BLaER1 treated with 17β-estradiol and CSF1 and Interleukin-3, amounts not matched to agents 10 nM and 100 nM (cell line): ENCODE results near the gene AADACL3.
"Not testable (repeated sequence)": the region's sequence is repeated elsewhere in the genome, so short reads cannot be mapped to it uniquely, and the experiment has no call there.

Experiments
- H3K27ac ChIP-seq, 11 experiments: shearing (Covaris generic); formaldehyde crosslinking; 2 replicates each; pipeline ENCODE4 v1.8.1; 2022
- H3K27me3 ChIP-seq, 11 experiments: shearing (Covaris generic); formaldehyde crosslinking; 2 replicates each; pipeline ENCODE4 v1.8.1; 2022
- H3K36me3 ChIP-seq, 11 experiments: shearing (Covaris generic); formaldehyde crosslinking; 2 replicates each; pipeline ENCODE4 v1.8.1; 2022
- H3K4me1 ChIP-seq, 10 experiments: shearing (Covaris generic); formaldehyde crosslinking; 2 replicates each; pipeline ENCODE4 v1.8.1; 2022
- H3K4me2 ChIP-seq, 11 experiments: shearing (Covaris generic); formaldehyde crosslinking; 2 replicates each; pipeline ENCODE4 v1.8.1; 2022
- H3K4me3 ChIP-seq, 10 experiments: shearing (Covaris generic); formaldehyde crosslinking; 2 replicates each; pipeline ENCODE4 v1.8.1; 2022
- H3K9ac ChIP-seq, 11 experiments: shearing (Covaris generic); formaldehyde crosslinking; 2 replicates each; pipeline ENCODE4 v1.8.1; 2022
- H3K9me3 ChIP-seq, 11 experiments: shearing (Covaris generic); formaldehyde crosslinking; replicated peaks in 1 of 11; 2 replicates each; pipeline ENCODE4 v1.8.1; 2022
- H4K20me1 ChIP-seq, 11 experiments: shearing (Covaris generic); formaldehyde crosslinking; 2 replicates each; pipeline ENCODE4 v1.8.1; 2022
- Cebpa-rat ChIP-seq, 11 experiments: shearing (Covaris generic); IDR thresholded peaks; 2 replicates each; pipeline ENCODE4 v1.8.1; 2022

Gene AADACL3

GRCh38 chr1:12712076-12712475 is 3.8 kb upstream of the AADACL3 start:
- H3K4me2 ChIP-seq = no peak overlapping the region
- peaks cover 0 to 4% (median 0%) of the 10 kb centered on the region in 10 experiments; a peak in 1 of 20 replicates for H3K4me1 ChIP-seq
- no peaks in the 10 kb centered on the region for H3K27me3 ChIP-seq
- TF ChIP-seq Cebpa-rat (IDR thresholded peaks at IDR 0.05) = no peak
- H3K4me3 ChIP-seq = no peak overlapping the region
- no peaks in the 10 kb centered on the region for H4K20me1 ChIP-seq
- H3K9ac ChIP-seq = no peak overlapping the region
- no peak overlapping the region for H3K27ac ChIP-seq
- no peaks in the 10 kb centered on the region for H3K36me3 ChIP-seq
- H3K9me3 ChIP-seq = no peaks in the 10 kb centered on the region

- TF ChIP-seq Cebpa-rat (IDR thresholded peaks at IDR 0.05) = no peak
- Histone ChIP-seq H3K27me3 (no peaks in the 10 kb centered on the region), H3K4me3 (no peak overlapping the region), H3K9ac (no peak overlapping the region), H3K27ac (no peak overlapping the region), H3K9me3 (no peaks in the 10 kb centered on the region), H3K36me3 (no peaks in the 10 kb centered on the region), H3K4me2 (no peak overlapping the region), H3K4me1 (peaks cover 0 to 4% (median 0%) of the 10 kb centered on the region in 10 experiments; a peak in 1 of 20 replicates), H4K20me1 (no peaks in the 10 kb centered on the region)
These were observed 3.0 kb upstream of the AADACL3 start for GRCh38 chr1:12712929-12713328.

- not testable (repeated sequence) for H3K4me2 ChIP-seq, H3K27ac ChIP-seq, H3K9ac ChIP-seq, H4K20me1 ChIP-seq, H3K4me1 ChIP-seq, H3K36me3 ChIP-seq, H3K9me3 ChIP-seq, H3K27me3 ChIP-seq, H3K4me3 ChIP-seq
These were observed 2.3 kb upstream of the AADACL3 start for GRCh38 chr1:12713651-12714050.

- H3K9ac ChIP-seq = no peak overlapping the region
- H3K27me3 ChIP-seq = no peaks in the 10 kb centered on the region
- H3K36me3 ChIP-seq = no peaks in the 10 kb centered on the region
- no peaks in the 10 kb centered on the region for H3K9me3 ChIP-seq
- no peak for TF ChIP-seq Cebpa-rat (IDR thresholded peaks at IDR 0.05)
- H3K4me1 ChIP-seq = peaks cover 0 to 16% (median 11%) of the 10 kb centered on the region in 10 experiments; a peak in 15 of 20 replicates
- no peak overlapping the region for H3K4me2 ChIP-seq
- no peaks in the 10 kb centered on the region for H4K20me1 ChIP-seq
- no peak overlapping the region for H3K4me3 ChIP-seq
- no peak overlapping the region for H3K27ac ChIP-seq
These were observed 1.0 kb upstream of the AADACL3 start for GRCh38 chr1:12714710-12715475.

GRCh38 chr1:12717301-12717838 is 1.5 kb downstream of the AADACL3 start:
- no peaks in the 10 kb centered on the region for H3K9me3 ChIP-seq
- H3K27me3 ChIP-seq = no peaks in the 10 kb centered on the region
- no peaks in the 10 kb centered on the region for H4K20me1 ChIP-seq
- H3K27ac ChIP-seq = no peak overlapping the region
- H3K36me3 ChIP-seq = no peaks in the 10 kb centered on the region
- H3K4me2 ChIP-seq = no peak overlapping the region
- no peak overlapping the region for H3K9ac ChIP-seq
- no peak overlapping the region for H3K4me3 ChIP-seq
- H3K4me1 ChIP-seq = peaks cover 0 to 22% (median 16%) of the 10 kb centered on the region in 10 experiments; a peak in 15 of 20 replicates
- no peak for TF ChIP-seq Cebpa-rat (IDR thresholded peaks at IDR 0.05)

GRCh38 chr1:12722626-12723025 is 6.7 kb downstream of the AADACL3 start:
- TF ChIP-seq Cebpa-rat (IDR thresholded peaks at IDR 0.05) = no peak
- H3K36me3 ChIP-seq = no peaks in the 10 kb centered on the region
- peaks cover 0 to 7% (median 3%) of the 10 kb centered on the region in 11 experiments; a peak in 12 of 22 replicates for H3K9me3 ChIP-seq
- no peak overlapping the region for H3K4me2 ChIP-seq
- H4K20me1 ChIP-seq = no peaks in the 10 kb centered on the region
- H3K27me3 ChIP-seq = no peaks in the 10 kb centered on the region
- H3K9ac ChIP-seq = no peak overlapping the region
- H3K27ac ChIP-seq = no peak overlapping the region
- peaks cover 0 to 21% (median 16%) of the 10 kb centered on the region in 10 experiments; a peak in 15 of 20 replicates for H3K4me1 ChIP-seq
- no peak overlapping the region for H3K4me3 ChIP-seq

GRCh38 chr1:12728391-12728790 is 12.5 kb downstream of the AADACL3 start:
- H4K20me1 ChIP-seq = no peaks in the 10 kb centered on the region
- no peak for TF ChIP-seq Cebpa-rat (IDR thresholded peaks at IDR 0.05)
- no peak overlapping the region for H3K4me2 ChIP-seq
- H3K4me1 ChIP-seq = no peaks in the 10 kb centered on the region
- no peak overlapping the region for H3K27ac ChIP-seq
- no peak overlapping the region for H3K4me3 ChIP-seq
- H3K36me3 ChIP-seq = no peaks in the 10 kb centered on the region
- H3K27me3 ChIP-seq = no peaks in the 10 kb centered on the region
- H3K9me3 ChIP-seq = peaks cover 41 to 53% (median 50%) of the 10 kb centered on the region in 11 experiments
- no peak overlapping the region for H3K9ac ChIP-seq

GRCh38 chr1:12730156-12730555 is 14.2 kb downstream of the AADACL3 start:
- Histone ChIP-seq H4K20me1 (no peaks in the 10 kb centered on the region), H3K36me3 (no peaks in the 10 kb centered on the region), H3K4me3 (no peak overlapping the region), H3K9me3 (peaks cover 41 to 63% (median 50%) of the 10 kb centered on the region in 11 experiments), H3K9ac (no peak overlapping the region), H3K4me2 (no peak overlapping the region), H3K27ac (no peak overlapping the region), H3K27me3 (no peaks in the 10 kb centered on the region), H3K4me1 (no peaks in the 10 kb centered on the region)
- TF ChIP-seq Cebpa-rat (IDR thresholded peaks at IDR 0.05) = no peak

- not testable (repeated sequence) for H3K9ac ChIP-seq, H3K27me3 ChIP-seq, H3K4me2 ChIP-seq, H3K4me1 ChIP-seq, H3K36me3 ChIP-seq, H3K27ac ChIP-seq, H3K4me3 ChIP-seq, H4K20me1 ChIP-seq
- H3K9me3 ChIP-seq = peaks cover 41 to 63% (median 50%) of the 10 kb centered on the region in 11 experiments
These were observed 15.2 kb downstream of the AADACL3 start for GRCh38 chr1:12731084-12731483.

- H3K9me3 ChIP-seq = peaks cover 27 to 54% (median 37%) of the 10 kb centered on the region in 11 experiments
- TF ChIP-seq Cebpa-rat (IDR thresholded peaks at IDR 0.05) = no peak
These were observed 18.7 kb downstream of the AADACL3 start for GRCh38 chr1:12734651-12735050.

More at GRCh38 chr1:12734651-12735050, 18.7 kb downstream of the AADACL3 start:
- no peaks in the 10 kb centered on the region for H3K36me3 ChIP-seq
- no peaks in the 10 kb centered on the region; a peak in 1 of 20 replicates for H3K4me1 ChIP-seq
- no peak overlapping the region for H3K4me2 ChIP-seq
- H3K27me3 ChIP-seq = no peaks in the 10 kb centered on the region
- no peaks in the 10 kb centered on the region for H4K20me1 ChIP-seq
- no peak overlapping the region for H3K9ac ChIP-seq
- no peak overlapping the region for H3K4me3 ChIP-seq
- H3K27ac ChIP-seq = no peak overlapping the region
